ENCODE data around the gene ZNF333. TPM values are rescaled to one million over a fixed set of nuclear protein-coding genes. Genes with fewer than 3 reads are reported as not detected.

Gene ZNF333
- polyA plus RNA-seq, 1 experiment, result 16.4 TPM

DNA sequence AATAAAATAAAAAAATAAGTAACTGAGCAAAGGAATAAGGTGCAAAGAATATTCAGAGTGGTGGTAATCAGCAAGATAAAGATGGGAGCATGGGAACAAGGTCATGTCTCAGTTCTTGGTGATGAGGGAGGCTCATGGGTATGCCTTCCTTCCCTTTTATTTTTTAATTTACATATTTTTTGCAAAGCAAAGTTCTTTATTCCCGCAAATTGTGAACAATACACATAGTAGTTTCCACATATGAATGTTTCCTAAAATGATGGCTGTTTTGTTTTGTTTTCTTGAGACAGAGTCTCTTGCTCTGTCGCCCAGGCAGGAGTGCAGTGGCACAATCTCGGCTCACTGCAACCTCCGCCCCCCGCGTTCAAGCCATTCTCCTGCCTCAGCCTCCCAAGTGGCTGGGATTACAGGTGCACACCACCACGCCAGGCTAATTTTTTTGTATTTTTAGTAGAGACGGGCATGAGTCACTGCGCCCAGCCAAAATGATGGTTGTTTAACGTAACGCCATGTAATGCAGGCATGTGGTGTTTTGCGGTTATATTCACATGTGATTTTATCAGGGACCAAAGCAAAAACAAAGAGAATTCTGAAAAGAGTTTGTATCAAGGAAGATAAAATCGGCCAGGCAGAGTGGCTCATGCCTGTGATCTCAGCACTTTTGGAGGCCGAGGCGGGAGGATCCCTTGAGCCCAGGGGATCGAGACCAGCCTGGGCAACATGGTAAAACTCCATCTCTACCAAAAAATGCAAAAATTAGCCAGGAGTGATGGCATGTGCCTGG, 93.0 kb downstream of the ZNF333 start:
- H3K27me3 ChIP-seq (ENCODE audit: control insufficient read depth, insufficient read depth, low read length), result no peaks in the 10 kb centered on the region
- H3K36me3 ChIP-seq (ENCODE audit: control insufficient read depth, insufficient read depth, low read length), result no peaks in the 10 kb centered on the region
- H3K4me3 ChIP-seq (ENCODE audit: low read depth, low read length), result no peak overlapping the region
- POLR2A ChIA-PET, result no interaction called here
- no peak for TF ChIP-seq CTCF (IDR thresholded peaks at IDR 0.05; ENCODE audit: insufficient read depth, low read depth, low read length)
- DNase-seq (ENCODE audit: low read depth), result no peak
- CTCF ChIA-PET, result no interaction called here

Other genes with a start within 250 kb of the ZNF333 start
- 0.63 and 1.0 TPM in 2 replicates for gene PTGER1, start 214.7 kb upstream of the ZNF333 start, polyA plus RNA-seq (2011; rRNA removed)
- 92.3 and 119 TPM in 2 replicates for gene GIPC1, start 193.9 kb upstream of the ZNF333 start, polyA plus RNA-seq (2011; rRNA removed)
- gene DNAJB1, start 171.7 kb upstream of the ZNF333 start, polyA plus RNA-seq (2011; rRNA removed), result 114 and 133 TPM in 2 replicates
- 63.2 and 95.9 TPM in 2 replicates for gene TECR, start 160.5 kb upstream of the ZNF333 start, polyA plus RNA-seq (2011; rRNA removed)
- 135 and 147 TPM in 2 replicates for gene NDUFB7, start 118.0 kb upstream of the ZNF333 start, polyA plus RNA-seq (2011; rRNA removed)
- gene CLEC17A, start 107.0 kb upstream of the ZNF333 start, polyA plus RNA-seq (2011; rRNA removed), result not detected in 2 replicates
- not detected in 2 replicates for gene ADGRE3, start 15.2 kb upstream of the ZNF333 start, polyA plus RNA-seq (2011; rRNA removed)
- gene ADGRE2, start 88.5 kb downstream of the ZNF333 start, polyA plus RNA-seq (2011; rRNA removed), result 0.15 and 0.72 TPM in 2 replicates
- gene OR7A5, start 145.1 kb downstream of the ZNF333 start, polyA plus RNA-seq (2011; rRNA removed), result not detected in 2 replicates
- not detected in 2 replicates for gene OR7C1, start 145.1 kb downstream of the ZNF333 start, polyA plus RNA-seq (2011; rRNA removed)
- not detected in 2 replicates for gene OR7A10, start 158.9 kb downstream of the ZNF333 start, polyA plus RNA-seq (2011; rRNA removed)
- gene OR7A17, start 196.1 kb downstream of the ZNF333 start, polyA plus RNA-seq (2011; rRNA removed), result not detected in 2 replicates

Measured in BJ (cell line).